Neural cell (in vitro differentiated cells): ENCODE results near the gene ATG9B. TPM values are rescaled to one million over a fixed set of nuclear protein-coding genes. Genes with fewer than 3 reads are reported as not detected.

ENCODE experiments used
- H2AFZ ChIP-seq: fragments of 200-600, 300-800 bp; sonication (generic), shearing (Covaris generic); 2 replicates; pipeline ENCODE4 v1.6.0; 2014; ENCODE audit warnings: low read depth, mild to moderate bottlenecking, antibody characterized with exemption, low read length, moderate library complexity
- H3F3A ChIP-seq: fragments of 200-600 bp; shearing (Covaris generic); 2 replicates; pipeline ENCODE4 v1.6.1; 2016; ENCODE audit warnings: mild to moderate bottlenecking, moderate library complexity, mixed read lengths, antibody characterized with exemption, low read length; ENCODE audit not compliant: insufficient read depth, poor library complexity, severe bottlenecking
- H3K27ac ChIP-seq: fragments of 200-600, 300-800 bp; sonication (generic), shearing (Covaris generic); 2 replicates; pipeline ENCODE4 v1.5.1; 2014; ENCODE audit warnings: mild to moderate bottlenecking, low read length, moderate library complexity
- H3K27me3 ChIP-seq: fragments of 300-800, 200-600 bp; sonication (generic), shearing (Covaris generic); 2 replicates; pipeline ENCODE4 v1.6.0; 2014; ENCODE audit warnings: mild to moderate bottlenecking, low read depth, low read length, moderate library complexity; ENCODE audit not compliant: insufficient read depth
- H3K36me3 ChIP-seq: fragments of 300-800, 200-600 bp; sonication (generic), shearing (Covaris generic); 2 replicates; pipeline ENCODE4 v1.5.1; 2014; ENCODE audit warnings: mild to moderate bottlenecking, antibody characterized with exemption, low read length, moderate library complexity; ENCODE audit not compliant: insufficient read depth
- H3K4me2 ChIP-seq: fragments of 300-800, 200-600 bp; sonication (generic), shearing (Covaris generic); 2 replicates; pipeline ENCODE4 v1.6.0; 2014; ENCODE audit warnings: mild to moderate bottlenecking, low read length
- H3K4me3 ChIP-seq: fragments of 300-800, 200-600 bp; sonication (generic), shearing (Covaris generic); 2 replicates; pipeline ENCODE4 v1.5.1; 2014; ENCODE audit warnings: mild to moderate bottlenecking, low read length, moderate library complexity
- H3K79me2 ChIP-seq: fragments of 200-600 bp; shearing (Covaris generic); replicated peaks from 2 replicates; pipeline ENCODE4 v1.6.0; 2014; ENCODE audit warnings: mild to moderate bottlenecking, low read length, moderate library complexity; ENCODE audit not compliant: insufficient read depth
- H3K9ac ChIP-seq: fragments of 300-800, 200-600 bp; sonication (generic), shearing (Covaris generic); 2 replicates; pipeline ENCODE4 v1.6.1; 2016; ENCODE audit warnings: mild to moderate bottlenecking, low read length, mixed read lengths
- H3K9me2 ChIP-seq: fragments of 200-600 bp; shearing (Covaris generic); 2 replicates; pipeline ENCODE4 v1.6.1; 2016; ENCODE audit warnings: mild to moderate bottlenecking, low read length, mixed read lengths; ENCODE audit not compliant: insufficient read depth
- H3K9me3 ChIP-seq: fragments of 200-600, 300-800 bp; sonication (generic), shearing (Covaris generic); 2 replicates; pipeline ENCODE4 v1.6.1; 2016; ENCODE audit warnings: mild to moderate bottlenecking, mixed run types, low read length, moderate library complexity, mixed read lengths
- H4K20me1 ChIP-seq: fragments of 200-600 bp; shearing (Covaris generic); 2 replicates; pipeline ENCODE4 v1.6.1; 2016; ENCODE audit warnings: mild to moderate bottlenecking, mixed run types; ENCODE audit not compliant: insufficient read depth
- CTCF ChIP-seq: fragments of 450-650 bp; IDR thresholded peaks from 2 replicates; pipeline ENCODE4 v1.5.1; 2014; ENCODE audit warnings: antibody characterized with exemption, mild to moderate bottlenecking, moderate library complexity; ENCODE audit not compliant: poor library complexity, severe bottlenecking
- EP300 ChIP-seq: fragments of 450-650 bp; conservative IDR thresholded peaks from 2 replicates; pipeline ENCODE4 v1.6.1; 2014; ENCODE audit warnings: antibody characterized with exemption, mild to moderate bottlenecking, moderate library complexity; ENCODE audit not compliant: poor library complexity, severe bottlenecking
- EZH2 ChIP-seq: fragments of 200-600, 300-800 bp; shearing (Covaris generic), sonication (generic); IDR thresholded peaks from 2 replicates; pipeline ENCODE4 v1.6.1; 2014; ENCODE audit warnings: antibody characterized with exemption, low read length, borderline replicate concordance, mild to moderate bottlenecking; ENCODE audit not compliant: insufficient read depth, poor library complexity, severe bottlenecking
- MXI1 ChIP-seq: fragments of 450-650 bp; conservative IDR thresholded peaks from 2 replicates; pipeline ENCODE4 v1.6.1; 2014; ENCODE audit warnings: antibody characterized with exemption, mild to moderate bottlenecking; ENCODE audit not compliant: poor library complexity, severe bottlenecking
- POLR2AphosphoS5 ChIP-seq: IDR thresholded peaks from 2 replicates; pipeline ENCODE4 v1.6.1; 2012
- RAD21 ChIP-seq: fragments of 450-650 bp; conservative IDR thresholded peaks from 2 replicates; pipeline ENCODE4 v1.6.1; 2014; ENCODE audit warnings: antibody characterized with exemption, mild to moderate bottlenecking, moderate library complexity
- SMC3 ChIP-seq: fragments of 450-650 bp; conservative IDR thresholded peaks from 2 replicates; pipeline ENCODE4 v1.6.1; 2014; ENCODE audit warnings: antibody characterized with exemption, mild to moderate bottlenecking, moderate library complexity; ENCODE audit not compliant: poor library complexity
- TAF1 ChIP-seq: IDR thresholded peaks from 2 replicates; pipeline ENCODE4 v1.6.1; 2012; ENCODE audit warnings: low read depth
- polyA plus RNA-seq: library from polyadenylated mRNA; depleted of rRNA; stranded (reverse); fragments of >200 nt; gene quantifications from 2 replicates; pipeline ENCODE4 v1.2.3, GENCODE V29; 2014
- TF ChIP-seq, protein P1 (sequence below): IDR thresholded peaks from 2 replicates; pipeline ENCODE4 v1.6.1; 2012; ENCODE audit warnings: borderline replicate concordance

ATG9B gene
- polyA plus RNA-seq, 1 donor from 2014 or later = 1.4 TPM

- TF ChIP-seq MXI1 (no peak), EP300 (no peak), EZH2 (no peak), POLR2AphosphoS5 (no peak), TAF1 (no peak), SMC3 (no peak), RAD21 (no peak), CTCF (no peak)
- TF ChIP-seq, protein P1, sequence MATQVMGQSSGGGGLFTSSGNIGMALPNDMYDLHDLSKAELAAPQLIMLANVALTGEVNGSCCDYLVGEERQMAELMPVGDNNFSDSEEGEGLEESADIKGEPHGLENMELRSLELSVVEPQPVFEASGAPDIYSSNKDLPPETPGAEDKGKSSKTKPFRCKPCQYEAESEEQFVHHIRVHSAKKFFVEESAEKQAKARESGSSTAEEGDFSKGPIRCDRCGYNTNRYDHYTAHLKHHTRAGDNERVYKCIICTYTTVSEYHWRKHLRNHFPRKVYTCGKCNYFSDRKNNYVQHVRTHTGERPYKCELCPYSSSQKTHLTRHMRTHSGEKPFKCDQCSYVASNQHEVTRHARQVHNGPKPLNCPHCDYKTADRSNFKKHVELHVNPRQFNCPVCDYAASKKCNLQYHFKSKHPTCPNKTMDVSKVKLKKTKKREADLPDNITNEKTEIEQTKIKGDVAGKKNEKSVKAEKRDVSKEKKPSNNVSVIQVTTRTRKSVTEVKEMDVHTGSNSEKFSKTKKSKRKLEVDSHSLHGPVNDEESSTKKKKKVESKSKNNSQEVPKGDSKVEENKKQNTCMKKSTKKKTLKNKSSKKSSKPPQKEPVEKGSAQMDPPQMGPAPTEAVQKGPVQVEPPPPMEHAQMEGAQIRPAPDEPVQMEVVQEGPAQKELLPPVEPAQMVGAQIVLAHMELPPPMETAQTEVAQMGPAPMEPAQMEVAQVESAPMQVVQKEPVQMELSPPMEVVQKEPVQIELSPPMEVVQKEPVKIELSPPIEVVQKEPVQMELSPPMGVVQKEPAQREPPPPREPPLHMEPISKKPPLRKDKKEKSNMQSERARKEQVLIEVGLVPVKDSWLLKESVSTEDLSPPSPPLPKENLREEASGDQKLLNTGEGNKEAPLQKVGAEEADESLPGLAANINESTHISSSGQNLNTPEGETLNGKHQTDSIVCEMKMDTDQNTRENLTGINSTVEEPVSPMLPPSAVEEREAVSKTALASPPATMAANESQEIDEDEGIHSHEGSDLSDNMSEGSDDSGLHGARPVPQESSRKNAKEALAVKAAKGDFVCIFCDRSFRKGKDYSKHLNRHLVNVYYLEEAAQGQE = no peak
- no peaks in the 10 kb centered on the region for H3K36me3 ChIP-seq
- peak overlapping the region; percentile 84 for H3K4me2 ChIP-seq
- peak overlapping the region; percentile 95 for H3K27ac ChIP-seq
- peak overlapping the region; percentile 88 for H3K9ac ChIP-seq
- no peaks in the 10 kb centered on the region for H3K9me2 ChIP-seq
- H3F3A ChIP-seq = peaks cover 6% of the 10 kb centered on the region
- H3K9me3 ChIP-seq = no peaks in the 10 kb centered on the region
- peak overlapping the region; percentile 84 for H2AFZ ChIP-seq
- H4K20me1 ChIP-seq = no peaks in the 10 kb centered on the region
- peaks cover 7% of the 10 kb centered on the region for H3K27me3 ChIP-seq
- no peaks in the 10 kb centered on the region for H3K79me2 ChIP-seq
- H3K4me3 ChIP-seq = peak overlapping the region; percentile 92
Measured at GRCh38 chr7:151058781-151059366, 34.6 kb upstream of the ATG9B start.

GRCh38 chr7:151057989-151058780 is 33.9 kb upstream of the ATG9B start:
- no peaks in the 10 kb centered on the region for H3K9me2 ChIP-seq
- H3K79me2 ChIP-seq = no peaks in the 10 kb centered on the region
- H3F3A ChIP-seq = peaks cover 6% of the 10 kb centered on the region
- H3K9ac ChIP-seq = peak overlapping the region; percentile 88
- H3K9me3 ChIP-seq = no peaks in the 10 kb centered on the region
- H3K27ac ChIP-seq = peak overlapping the region; percentile 95
- H3K4me3 ChIP-seq = peak overlapping the region; percentile 92
- peaks cover 7% of the 10 kb centered on the region for H3K27me3 ChIP-seq
- H4K20me1 ChIP-seq = no peaks in the 10 kb centered on the region
- H3K36me3 ChIP-seq = no peaks in the 10 kb centered on the region
- peak overlapping the region; percentile 84 for H2AFZ ChIP-seq
- TF ChIP-seq EZH2 = no peak
- peak; percentile 31 for TF ChIP-seq EP300
- TF ChIP-seq TAF1 = peak; percentile 31
- no peak for TF ChIP-seq RAD21
- TF ChIP-seq SMC3 = no peak
- peak; percentile 78 for TF ChIP-seq MXI1
- TF ChIP-seq, protein P1 = no peak
- TF ChIP-seq CTCF = peak; percentile 32
- TF ChIP-seq POLR2AphosphoS5 = peak; percentile 61
- peak overlapping the region; percentile 84 for H3K4me2 ChIP-seq
